ENCODE results near the gene MBNL1.

- TF ChIP-seq POLR2A (IDR thresholded peaks at IDR 0.05; ENCODE audit: low read length) = no peak
- TF ChIP-seq GATA1 (IDR thresholded peaks at IDR 0.05; ENCODE audit: low read depth, low read length) = no peak
These were observed 219.7 kb downstream of the MBNL1 start for GRCh38 chr3:152488449-152488848.

Data from erythroblast (primary cell).